A549 (cell line): ENCODE data around the gene ODAPH. TPM values are rescaled to one million over a fixed set of nuclear protein-coding genes. Genes with fewer than 3 reads are reported as not detected.
A peak's percentile ranks its signal among the peaks of the same experiment; 100 is the strongest.
"Not testable (repeated sequence)": the region's sequence is repeated elsewhere in the genome, so short reads cannot be mapped to it uniquely, and the experiment has no call there.

Source experiments
- ATAC-seq, 2 experiments: fragments of 200-7000 bp in 1 of 2; fragments of >200 bp in 1 of 2; cut with Nextera tagmentation in 1 of 2; cut with Tn5 transposase in 1 of 2; 3 replicates each; pipeline versions ENCODE4 v1.8.0 to v1.9.1; 2018 to 2020; ENCODE audit warnings: mild to moderate bottlenecking in 1 of 2, moderate library complexity in 1 of 2
- CTCF ChIA-PET: fragments of 300-600 bp; sonication (Branson Sonifier 250); formaldehyde crosslinking; extraction: SDS; loops from one replicate; lab custom pipeline; 2021; ENCODE audit warnings: antibody characterized with exemption, inconsistent platforms; lab: Yijun Ruan, JAX
- POLR2A ChIA-PET: fragments of 350-600 bp; formaldehyde crosslinking; extraction: SDS; loops from one replicate; lab custom pipeline; 2021; ENCODE audit warnings: antibody characterized with exemption, inconsistent platforms; lab: Yijun Ruan, JAX
- DNase-seq, 2 experiments: peaks; one replicate each; pipeline versions ENCODE4 v3.0.0 to v3.0.0-alpha.2; 2011 to 2016; ENCODE audit warnings: low read depth in 1 of 2, low spot score in 1 of 2
- FAIRE-seq: peaks from 2 replicates; lab custom pipeline; 2011; peaks lifted over from hg19 to GRCh38; lab: Jason Lieb, UNC
- H3K27ac ChIP-seq, 2 experiments: fragments of >200 bp; sonication (Bioruptor Twin); formaldehyde crosslinking; 3 replicates each; pipeline ENCODE4 v1.5.1; 2016 to 2017
- H3K4me1 ChIP-seq: fragments of >200 bp; sonication (Bioruptor Twin); formaldehyde crosslinking; 3 replicates; pipeline ENCODE4 v1.6.1; 2016
- H3K4me2 ChIP-seq: fragments of >200 bp; sonication (Bioruptor Twin); formaldehyde crosslinking; 3 replicates; pipeline ENCODE4 v1.6.1; 2016
- H3K4me3 ChIP-seq: fragments of >200 bp; sonication (Bioruptor Twin); formaldehyde crosslinking; 3 replicates; pipeline ENCODE4 v1.5.1; 2016
- H3K9me3 ChIP-seq: fragments of >200 bp; sonication (Bioruptor Twin); formaldehyde crosslinking; 3 replicates; pipeline ENCODE4 v1.6.1; 2016
- ATOH8 ChIP-seq: fragments of 250-450 bp; sonication (Bioruptor Pico); IDR thresholded peaks from 2 replicates; pipeline ENCODE4 v1.5.0; 2020; ENCODE audit warnings: low read depth, mild to moderate bottlenecking, moderate library complexity
- BHLHE40 ChIP-seq: IDR thresholded peaks from 2 replicates; pipeline ENCODE4 v1.6.1; 2012; ENCODE audit warnings: low read depth, low read length, inconsistent platforms
- CBX8 ChIP-seq: fragments of 200-600 bp; sonication (generic); IDR thresholded peaks from 2 replicates; pipeline ENCODE4 v1.6.1; 2016
- CEBPB ChIP-seq, 2 experiments: fragments of >200 bp in 1 of 2; sonication (Bioruptor Twin) in 1 of 2; formaldehyde crosslinking in 1 of 2; IDR thresholded peaks; 2 replicates each; pipeline ENCODE4 v1.6.1; 2012 to 2016
- CTCF ChIP-seq: fragments of >200 bp; sonication (Bioruptor Twin); formaldehyde crosslinking; IDR thresholded peaks from 3 replicates; pipeline ENCODE4 v1.5.1; 2016
- E2F6 ChIP-seq: IDR thresholded peaks from 2 replicates; pipeline ENCODE4 v1.6.1; 2012; ENCODE audit warnings: low read depth, borderline replicate concordance
- FOSL2 ChIP-seq, 2 experiments: fragments of 450-650 bp in 1 of 2; fragments of >200 bp in 1 of 2; sonication (Bioruptor Twin) in 1 of 2; formaldehyde crosslinking; IDR thresholded peaks; 2 replicates each; pipeline versions ENCODE4 v1.5.0 to v1.6.1; 2016 to 2020; ENCODE audit warnings: mild to moderate bottlenecking in 1 of 2, moderate library complexity in 1 of 2
- HDAC2 ChIP-seq: fragments of 200-600 bp; sonication (generic); IDR thresholded peaks from 2 replicates; pipeline ENCODE4 v1.6.1; 2016
- HEYL ChIP-seq: fragments of 250-450 bp; sonication (Bioruptor Pico); IDR thresholded peaks from 2 replicates; pipeline ENCODE4 v1.8.0; 2021; ENCODE audit warnings: mild to moderate bottlenecking, moderate library complexity
- JUNB ChIP-seq: fragments of >200 bp; sonication (Bioruptor Twin); formaldehyde crosslinking; IDR thresholded peaks from 2 replicates; pipeline ENCODE4 v1.6.1; 2016
- KDM5A ChIP-seq: fragments of 200-600 bp; sonication (generic); IDR thresholded peaks from 2 replicates; pipeline ENCODE4 v1.6.1; 2016; ENCODE audit warnings: antibody characterized with exemption, mild to moderate bottlenecking
- MAFK ChIP-seq: fragments of 450-650 bp; IDR thresholded peaks from 2 replicates; pipeline ENCODE4 v1.6.1; 2014; ENCODE audit not compliant: partially characterized antibody
- MYC ChIP-seq: IDR thresholded peaks from 2 replicates; pipeline ENCODE4 v1.6.1; 2012; ENCODE audit warnings: mild to moderate bottlenecking, inconsistent platforms, low read length, improper control_type of control experiment, borderline replicate concordance
- NR3C1 ChIP-seq: fragments of >200 bp; sonication (Bioruptor Twin); formaldehyde crosslinking; IDR thresholded peaks from 3 replicates; pipeline ENCODE4 v1.6.1; 2017
- RARB ChIP-seq: fragments of 250-450 bp; sonication (Bioruptor Pico); IDR thresholded peaks from 2 replicates; pipeline ENCODE4 v1.8.0; 2021; ENCODE audit warnings: mild to moderate bottlenecking, moderate library complexity
- REST ChIP-seq: fragments of 200-600 bp; sonication (generic); IDR thresholded peaks from 2 replicates; pipeline ENCODE4 v1.6.1; 2016; ENCODE audit warnings: antibody characterized with exemption, mild to moderate bottlenecking, moderate library complexity
- RNF2 ChIP-seq: fragments of 200-600 bp; sonication (generic); IDR thresholded peaks from 2 replicates; pipeline ENCODE4 v1.6.1; 2016; ENCODE audit warnings: low read depth, mild to moderate bottlenecking, antibody characterized with exemption, moderate library complexity, borderline replicate concordance
- SMC3 ChIP-seq: fragments of >200 bp; sonication (Bioruptor Twin); formaldehyde crosslinking; IDR thresholded peaks from 3 replicates; pipeline ENCODE4 v1.6.1; 2018; ENCODE audit warnings: inconsistent platforms
- TFCP2L1 ChIP-seq: fragments of 250-450 bp; sonication (Bioruptor Pico); IDR thresholded peaks from 2 replicates; pipeline ENCODE4 v1.5.0; 2021; ENCODE audit warnings: mild to moderate bottlenecking
- TP53 ChIP-seq: fragments of 250-450 bp; sonication (Bioruptor Pico); IDR thresholded peaks from 2 replicates; pipeline ENCODE4 v1.5.0; 2021; ENCODE audit warnings: mild to moderate bottlenecking, moderate library complexity
- ZFP36 ChIP-seq: fragments of 450-650 bp; IDR thresholded peaks from 2 replicates; pipeline ENCODE4 v1.6.1; 2014; ENCODE audit warnings: borderline replicate concordance; ENCODE audit not compliant: partially characterized antibody
- WGBS: methylation state at CpG from one replicate; pipeline ENCODE4 v1.1.6; 2017; ENCODE audit errors: missing lambda C conversion rate; 5-methylcytosine and 5-hydroxymethylcytosine counted together
- polyA plus RNA-seq, 4 experiments: library from polyadenylated mRNA; depleted of rRNA in 3 of 4; stranded (reverse); fragments of >200 nt; fragmentation: RNase III in 1 of 4; extraction: RNeasy Plus Mini Kit Qiagen cat#74134 plus additional on column Dnase treatment in 1 of 4; gene quantifications; 2 replicates in 3 of 4; 3 replicates in 1 of 4; pipeline ENCODE4 v1.2.3, GENCODE V29; 2011 to 2017
- TF ChIP-seq, protein P1 (sequence below): fragments of >200 bp; sonication (Bioruptor Twin); formaldehyde crosslinking; IDR thresholded peaks from 2 replicates; pipeline ENCODE4 v1.6.1; 2016

ODAPH gene
- polyA plus RNA-seq, 2 of the 4 experiments (the other 2 are of a cell fraction) = 0.06 to 0.08 TPM

GRCh38 chr4:75542824-75543223, 13.0 kb upstream of the ODAPH start:
- no peaks in the 10 kb centered on the region for H3K9me3 ChIP-seq
- CTCF ChIA-PET = no interaction called here
- H3K4me2 ChIP-seq = no peak overlapping the region
- DNase-seq = peak in 1 of 2 experiments; percentile 10
- no peak overlapping the region for H3K27ac ChIP-seq
- TF ChIP-seq BHLHE40 (no peak), SMC3 (no peak), KDM5A (no peak), RARB (CRISPR knock-in tag) (no peak), TP53 (CRISPR knock-in tag) (no peak), ZFP36 (no peak), TFCP2L1 (CRISPR knock-in tag) (no peak), ATOH8 (CRISPR knock-in tag) (no peak)
- TF ChIP-seq, all 56 proteins: peak for 0
- H3K4me1 ChIP-seq = peaks cover under 1% of the 10 kb centered on the region; the same call in 1 of the 3 replicates
- H3K4me3 ChIP-seq = no peak overlapping the region
- POLR2A ChIA-PET = no interaction called here
- ATAC-seq (peak; percentile 55 to 63; a peak in 3 of 6 replicates), FAIRE-seq (no peak)

DNA sequence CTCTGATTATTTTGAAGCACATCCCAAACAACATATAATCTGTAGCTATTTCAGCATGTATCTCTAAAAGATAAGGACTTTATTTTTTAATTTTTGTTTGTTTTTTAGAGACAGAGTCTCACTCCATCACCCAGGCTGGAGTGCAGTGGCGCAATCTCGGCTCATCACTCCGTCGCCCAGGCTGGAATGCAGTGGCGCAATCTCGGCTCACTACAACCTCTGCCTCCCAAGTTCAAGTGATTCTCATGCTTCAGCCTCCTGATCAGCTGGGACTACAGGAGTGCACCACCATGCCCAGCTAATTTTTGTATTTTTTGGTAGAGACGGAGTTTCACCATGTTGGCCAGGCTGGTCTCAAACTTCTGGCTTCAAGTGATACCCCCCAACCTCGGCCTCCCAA, 11.6 kb upstream of the ODAPH start:
- H3K4me2 ChIP-seq, CTCF ChIA-PET, ATAC-seq, H3K4me3 ChIP-seq, FAIRE-seq, H3K4me1 ChIP-seq, H3K27ac ChIP-seq, POLR2A ChIA-PET, H3K9me3 ChIP-seq, DNase-seq: not testable (repeated sequence)
- 75% methylated on average over 8 of the region's 8 CpGs for WGBS
- peak in 1 of 2 experiments; percentile 70; a peak in 2 of 4 replicates for TF ChIP-seq CEBPB (IDR thresholded peaks at IDR 0.05)

DNA sequence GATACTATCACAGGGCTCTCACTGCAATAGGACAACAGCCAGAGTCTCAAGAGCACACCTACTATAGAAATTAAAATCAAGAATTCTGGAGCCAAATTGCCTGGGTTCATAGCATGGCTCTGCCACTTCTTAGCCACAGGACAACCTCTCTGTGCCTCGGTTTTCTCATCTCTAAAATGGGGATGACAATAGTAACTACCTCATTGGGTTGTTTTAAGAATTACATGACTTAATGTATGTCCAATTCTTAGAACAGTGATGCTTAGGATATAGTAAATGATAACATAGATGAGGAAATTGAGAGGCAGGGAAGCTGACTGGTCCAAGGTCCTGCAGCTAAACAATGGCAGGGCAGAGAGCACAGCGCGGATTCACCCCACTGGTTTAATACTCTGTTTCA, 11.0 kb upstream of the ODAPH start:
- WGBS = 68% methylated on average over 3 of the region's 3 CpGs
- ATAC-seq (no peak), DNase-seq (no peak), FAIRE-seq (no peak)
- no peak for TF ChIP-seq JUNB
- TF ChIP-seq CBX8 = no peak
- no peak for TF ChIP-seq HDAC2
- TF ChIP-seq SMC3 = no peak
- no peak for TF ChIP-seq FOSL2 (IDR thresholded peaks at IDR 0.05)
- no peak for TF ChIP-seq FOSL2 (CRISPR knock-in tag; IDR thresholded peaks at IDR 0.05)
- no peak for TF ChIP-seq MAFK
- TF ChIP-seq E2F6 = no peak
- no peak for TF ChIP-seq MYC
- no peak for TF ChIP-seq CTCF
- no peak for TF ChIP-seq NR3C1
- TF ChIP-seq HEYL (CRISPR knock-in tag) = no peak
- no peak for TF ChIP-seq BHLHE40
- TF ChIP-seq REST = no peak
- TF ChIP-seq, protein P1, sequence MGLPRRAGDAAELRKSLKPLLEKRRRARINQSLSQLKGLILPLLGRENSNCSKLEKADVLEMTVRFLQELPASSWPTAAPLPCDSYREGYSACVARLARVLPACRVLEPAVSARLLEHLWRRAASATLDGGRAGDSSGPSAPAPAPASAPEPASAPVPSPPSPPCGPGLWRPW = no peak
- no peak for TF ChIP-seq RNF2
- POLR2A ChIA-PET = no interaction called here
- H3K9me3 ChIP-seq = no peaks in the 10 kb centered on the region
- H3K27ac ChIP-seq = no peak overlapping the region
- CTCF ChIA-PET = no interaction called here
- H3K4me3 ChIP-seq = no peak overlapping the region
- H3K4me2 ChIP-seq = no peak overlapping the region
- peaks cover 6% of the 10 kb centered on the region; the same call in 1 of the 3 replicates for H3K4me1 ChIP-seq
